K562 (cell line): ENCODE measurements around the gene TMTC2. TPM values are rescaled to one million over a fixed set of nuclear protein-coding genes. Genes with fewer than 3 reads are reported as not detected.

Experiments
- ATAC-seq: fragments of 200-7000 bp; cut with Tn5 transposase; 3 replicates; pipeline ENCODE4 v1.9.1; 2020; ENCODE audit warnings: moderate library complexity
- BruUV-seq: library from RNA; stranded (reverse); fragments of 400-500 nt; replicated peaks from 2 replicates; lab custom pipeline; 2021; lab: Mats Ljungman, UMichigan
- CTCF ChIA-PET: fragments of 300-600 bp; formaldehyde crosslinking; extraction: SDS; loops from one replicate; lab custom pipeline; 2021; ENCODE audit warnings: low intra/inter-chr PET ratio; lab: Yijun Ruan, JAX
- POLR2A ChIA-PET: fragments of 300-600, 350-650 bp; sonication (Branson Sonifier 250); formaldehyde crosslinking; extraction: SDS; loops from one replicate; lab custom pipeline; 2021; ENCODE audit warnings: antibody characterized with exemption, inconsistent platforms; lab: Yijun Ruan, JAX
- DNase-seq, 4 experiments: peaks; one replicate each; pipeline versions ENCODE4 v3.0.0 to v3.0.0-alpha.2; 2011 to 2018; ENCODE audit warnings: low spot score in 3 of 4, mixed read lengths in 3 of 4; ENCODE audit errors: extremely low read depth in 1 of 4
- FAIRE-seq: peaks from 2 replicates; lab custom pipeline; 2011; peaks lifted over from hg19 to GRCh38; lab: Jason Lieb, UNC
- H2AFZ ChIP-seq: 2 replicates; pipeline ENCODE4 v1.6.0; 2011; ENCODE audit warnings: low read depth, low read length, control low read depth, inconsistent platforms
- H3K27ac ChIP-seq: fragments of 200-600 bp; 3 replicates; pipeline ENCODE4 v1.8.0; 2011; ENCODE audit warnings: low read depth, mild to moderate bottlenecking, control low read depth, inconsistent platforms, low read length, moderate library complexity, mixed read lengths; ENCODE audit errors: extremely low read depth
- H3K27me3 ChIP-seq, 2 experiments: fragments of 300-600 bp in 1 of 2; 2 replicates in 1 of 2; 3 replicates in 1 of 2; pipeline versions ENCODE4 v1.6.0 to v1.8.0; 2011; ENCODE audit warnings: inconsistent platforms in 2 of 2, low read length in 2 of 2, mild to moderate bottlenecking in 1 of 2, mixed read lengths in 1 of 2, moderate library complexity in 1 of 2; ENCODE audit not compliant: control insufficient read depth in 2 of 2, insufficient read depth in 2 of 2
- H3K36me3 ChIP-seq: fragments of 300-600 bp; 3 replicates; pipeline ENCODE4 v1.8.0; 2011; ENCODE audit warnings: mild to moderate bottlenecking, low read length, inconsistent platforms; ENCODE audit not compliant: control insufficient read depth, insufficient read depth
- H3K4me1 ChIP-seq, 2 experiments: fragments of 200-600 bp in 1 of 2; replicated peaks in 1 of 2; 2 replicates in 1 of 2; 3 replicates in 1 of 2; pipeline versions ENCODE4 v1.5.1 to v1.8.0; 2011; ENCODE audit warnings: inconsistent platforms in 2 of 2, low read length in 2 of 2, mild to moderate bottlenecking in 1 of 2, mixed read lengths in 1 of 2, moderate library complexity in 1 of 2; ENCODE audit not compliant: control insufficient read depth in 2 of 2, insufficient read depth in 2 of 2
- H3K4me2 ChIP-seq: 2 replicates; pipeline ENCODE4 v1.6.1; 2011; ENCODE audit warnings: low read length, control low read depth, inconsistent platforms, mixed read lengths; ENCODE audit not compliant: insufficient read depth
- H3K4me3 ChIP-seq: fragments of 200-600 bp; sonication (generic), shearing (Covaris generic); 2 replicates; pipeline ENCODE4 v1.5.1; 2016; ENCODE audit warnings: control low read depth, inconsistent platforms
- H3K79me2 ChIP-seq: fragments of 200-600 bp; 3 replicates; pipeline ENCODE4 v1.8.0; 2011; ENCODE audit warnings: low read length, inconsistent platforms; ENCODE audit not compliant: control insufficient read depth, insufficient read depth
- H3K9ac ChIP-seq, 2 experiments: 2 replicates each; pipeline versions ENCODE4 v1.6.0 to v1.6.1; 2011; ENCODE audit warnings: low read depth in 2 of 2, low read length in 2 of 2, control low read depth in 1 of 2, inconsistent platforms in 1 of 2, mild to moderate bottlenecking in 1 of 2, mixed read lengths in 1 of 2; ENCODE audit not compliant: insufficient read depth in 1 of 2
- H3K9me1 ChIP-seq: one replicate; pipeline ENCODE4 v1.6.0; 2011; ENCODE audit warnings: inconsistent platforms, mild to moderate bottlenecking, low read length, moderate library complexity; ENCODE audit not compliant: control insufficient read depth, insufficient read depth
- H3K9me3 ChIP-seq: replicated peaks from 2 replicates; pipeline ENCODE4 v1.5.1; 2011; ENCODE audit warnings: low read depth, low read length, inconsistent platforms; ENCODE audit not compliant: control insufficient read depth, insufficient read depth
- H4K20me1 ChIP-seq: replicated peaks from 2 replicates; pipeline ENCODE4 v1.6.1; 2011; ENCODE audit warnings: low read length, inconsistent platforms, mixed read lengths; ENCODE audit not compliant: control insufficient read depth, insufficient read depth
- CBFA2T2 ChIP-seq: fragments of 450-650 bp; conservative IDR thresholded peaks from 2 replicates; pipeline ENCODE4 v1.6.1; 2017; ENCODE audit warnings: mild to moderate bottlenecking
- SREBF2 ChIP-seq: sonication (generic); formaldehyde crosslinking; IDR thresholded peaks from 2 replicates; pipeline ENCODE4 v1.4.0; 2020; ENCODE audit warnings: mild to moderate bottlenecking, missing genetic modification reagents
- ZNF764 ChIP-seq: fragments of 250-450 bp; sonication (Bioruptor Pico); IDR thresholded peaks from 2 replicates; pipeline ENCODE4 v1.4.0; 2020; ENCODE audit warnings: low read depth, mild to moderate bottlenecking, moderate library complexity
- in situ Hi-C: fragments of 300-500 bp; cut with MboI; formaldehyde crosslinking; loops from 4 replicates; pipeline ENCODE4 v1.15.0; 2018; ENCODE audit warnings: inconsistent platforms, mixed read lengths
- intact Hi-C: fragments of 100-400 bp; cut with micrococcal nuclease; formaldehyde crosslinking; loops from 2 replicates; pipeline ENCODE4 v1.14.2; 2022
- polyA plus RNA-seq, 8 experiments: library from polyadenylated mRNA; depleted of rRNA in 4 of 8; stranded (reverse) in 5 of 8; unstranded in 3 of 8; fragments of >200 nt; fragmentation: Nextera tagmentation in 2 of 8; fragmentation: Illumina TruSeq in 1 of 8; extraction: Ambion mirVana in 2 of 8; extraction: Trizol in 1 of 8; gene quantifications; 2 replicates each; pipeline versions ENCODE4 v1.2.1 to v1.2.3, GENCODE V29; 2011 to 2014; ENCODE audit warnings: inconsistent platforms in 1 of 8, missing spikeins in 1 of 8
- total RNA-seq, 7 experiments: library from RNA; depleted of rRNA in 6 of 7; stranded (reverse); fragments of >200 nt in 6 of 7; fragmentation: Illumina TruSeq in 2 of 7; extraction: Trizol in 2 of 7; gene quantifications; 2 replicates each; pipeline versions ENCODE4 v1.2.1 to v1.2.3, GENCODE V29; 2011 to 2021; ENCODE audit warnings: low replicate concordance in 1 of 7
- TF ChIP-seq, protein P1 (sequence below): fragments of 450-650 bp; IDR thresholded peaks from 2 replicates; pipeline ENCODE4 v1.6.1; 2017; ENCODE audit warnings: antibody characterized with exemption

TMTC2 gene
- total and polyA plus RNA-seq, 9 of the 15 experiments (the other 6 are each of a cell fraction or from before 2014, with no cell fraction given) = 0.29 to 1.1 (median 0.55) TPM

- TF ChIP-seq ZNF764 (CRISPR knock-in tag) = no peak
- TF ChIP-seq, protein P1, sequence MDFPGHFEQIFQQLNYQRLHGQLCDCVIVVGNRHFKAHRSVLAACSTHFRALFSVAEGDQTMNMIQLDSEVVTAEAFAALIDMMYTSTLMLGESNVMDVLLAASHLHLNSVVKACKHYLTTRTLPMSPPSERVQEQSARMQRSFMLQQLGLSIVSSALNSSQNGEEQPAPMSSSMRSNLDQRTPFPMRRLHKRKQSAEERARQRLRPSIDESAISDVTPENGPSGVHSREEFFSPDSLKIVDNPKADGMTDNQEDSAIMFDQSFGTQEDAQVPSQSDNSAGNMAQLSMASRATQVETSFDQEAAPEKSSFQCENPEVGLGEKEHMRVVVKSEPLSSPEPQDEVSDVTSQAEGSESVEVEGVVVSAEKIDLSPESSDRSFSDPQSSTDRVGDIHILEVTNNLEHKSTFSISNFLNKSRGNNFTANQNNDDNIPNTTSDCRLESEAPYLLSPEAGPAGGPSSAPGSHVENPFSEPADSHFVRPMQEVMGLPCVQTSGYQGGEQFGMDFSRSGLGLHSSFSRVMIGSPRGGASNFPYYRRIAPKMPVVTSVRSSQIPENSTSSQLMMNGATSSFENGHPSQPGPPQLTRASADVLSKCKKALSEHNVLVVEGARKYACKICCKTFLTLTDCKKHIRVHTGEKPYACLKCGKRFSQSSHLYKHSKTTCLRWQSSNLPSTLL = no peak
Observed at GRCh38 chr12:82996168-82996812, 309.6 kb downstream of the TMTC2 start (continued).

GRCh38 chr12:82998509-82998908 is 311.8 kb downstream of the TMTC2 start:
- no TSS peak for BruUV-seq
- no peak for ATAC-seq
- H3K4me2 ChIP-seq = no peak overlapping the region
- H3K9me3 ChIP-seq = no peaks in the 10 kb centered on the region
- FAIRE-seq = no peak
- no peaks in the 10 kb centered on the region for H3K27me3 ChIP-seq
- H3K9ac ChIP-seq = no peak overlapping the region
- intact Hi-C loops = no loop called here
- no peak overlapping the region for H3K27ac ChIP-seq
- ChIA-PET POLR2A (no interaction called here), CTCF (no interaction called here)
- H3K36me3 ChIP-seq = no peaks in the 10 kb centered on the region
- H3K9me1 ChIP-seq = no peaks in the 10 kb centered on the region
- H2AFZ ChIP-seq = no peak overlapping the region
- in situ Hi-C loops = no loop called here
- H4K20me1 ChIP-seq = no peaks in the 10 kb centered on the region
- H3K79me2 ChIP-seq = no peaks in the 10 kb centered on the region
- no peak for DNase-seq
- no peak overlapping the region for H3K4me3 ChIP-seq
- no peaks in the 10 kb centered on the region for H3K4me1 ChIP-seq
- TF ChIP-seq CBFA2T2 = no peak
- no peak for TF ChIP-seq SREBF2 (CRISPR knock-in tag)
